CD4-positive, alpha-beta T cell (primary cell): ENCODE data around the gene AK8. TPM values are rescaled to one million over a fixed set of nuclear protein-coding genes. Genes with fewer than 3 reads are reported as not detected.

ENCODE experiments used
- ATAC-seq: fragments of 200-7000 bp; cut with Tn5 transposase; one replicate; pipeline ENCODE4 v1.10.0; 2022; ENCODE audit warnings: mild to moderate bottlenecking; ENCODE audit not compliant: poor library complexity
- CTCF ChIA-PET: fragments of 350-600 bp; sonication (Branson Sonifier 250); formaldehyde crosslinking; loops from one replicate; lab custom pipeline; 2021; ENCODE audit warnings: antibody characterized with exemption, inconsistent platforms; lab: Charles Lee
- POLR2A ChIA-PET: fragments of 350-600 bp; sonication (Branson Sonifier 250); formaldehyde crosslinking; loops from one replicate; lab custom pipeline; 2021; ENCODE audit warnings: antibody characterized with exemption, inconsistent platforms; lab: Charles Lee
- DNase-seq, 14 experiments: peaks; one replicate each; pipeline ENCODE4 v3.0.0-alpha.2; 2013 to 2020; ENCODE audit warnings: mixed read lengths in 2 of 14
- H3K27ac ChIP-seq, 2 donors: one replicate each; pipeline versions ENCODE4 v1.5.1 to v1.7.0; 2013; ENCODE audit warnings: low read length in 2 of 2, low read depth in 1 of 2, mild to moderate bottlenecking in 1 of 2
- H3K27me3 ChIP-seq, 2 experiments: 1 replicate in 1 of 2; 2 replicates in 1 of 2; pipeline versions ENCODE4 v1.6.1 to v1.7.0; 2013; ENCODE audit warnings: low read length in 2 of 2, control low read depth in 1 of 2, mild to moderate bottlenecking in 1 of 2, moderate library complexity in 1 of 2; ENCODE audit not compliant: insufficient read depth in 2 of 2, control insufficient read depth in 1 of 2
- H3K36me3 ChIP-seq: one replicate; pipeline ENCODE4 v1.6.1; 2013; ENCODE audit warnings: low read length, control low read depth; ENCODE audit not compliant: insufficient read depth
- H3K4me1 ChIP-seq: one replicate; pipeline ENCODE4 v1.6.1; 2013; ENCODE audit warnings: low read length, control low read depth; ENCODE audit not compliant: insufficient read depth
- H3K4me3 ChIP-seq: one replicate; pipeline ENCODE4 v1.5.1; 2013; ENCODE audit warnings: mild to moderate bottlenecking, low read length, moderate library complexity
- H3K9me3 ChIP-seq, 2 experiments: 1 replicate in 1 of 2; 2 replicates in 1 of 2; pipeline versions ENCODE4 v1.6.1 to v1.7.0; 2013; ENCODE audit warnings: low read length in 2 of 2, mild to moderate bottlenecking in 2 of 2, control low read depth in 1 of 2, moderate library complexity in 1 of 2; ENCODE audit not compliant: control insufficient read depth in 1 of 2, insufficient read depth in 1 of 2
- H3K27ac Mint-ChIP-seq: one replicate; pipeline ENCODE4 v1.8.0; 2020; ENCODE audit warnings: mixed read lengths
- H3K27me3 Mint-ChIP-seq: one replicate; pipeline ENCODE4 v1.8.0; 2021; ENCODE audit warnings: mixed read lengths
- H3K36me3 Mint-ChIP-seq: one replicate; pipeline ENCODE4 v1.8.0; 2021; ENCODE audit warnings: low read depth, mixed read lengths
- H3K4me1 Mint-ChIP-seq: one replicate; pipeline ENCODE4 v1.8.0; 2021; ENCODE audit warnings: low read depth, mixed read lengths
- H3K4me3 Mint-ChIP-seq: one replicate; pipeline ENCODE4 v1.8.0; 2020; ENCODE audit warnings: mild to moderate bottlenecking, mixed read lengths
- H3K9me3 Mint-ChIP-seq: one replicate; pipeline ENCODE4 v1.8.0; 2020; ENCODE audit warnings: mixed read lengths
- intact Hi-C, 2 experiments: fragments of 100-400 bp; cut with DNase I in 1 of 2; cut with micrococcal nuclease in 1 of 2; formaldehyde crosslinking; loops; one replicate each; pipeline versions ENCODE4 v1.15.1 to v1.9.0; 2023 to 2025; cut with DNase I, micrococcal nuclease
- total RNA-seq, 174 experiments: library from RNA in 2 of 174; stranded (reverse) in 2 of 174; gene quantifications; one replicate each; pipeline ENCODE4 v1.2.3 and lab custom pipeline; 2021 to 2026
- TF ChIP-seq, protein P1 (sequence below): fragments of 200-600 bp; IDR thresholded peaks from one replicate; pipeline ENCODE4 v1.8.0; 2022; ENCODE audit warnings: antibody characterized with exemption, mild to moderate bottlenecking

The AK8 gene
- total RNA-seq, 2 experiments from 2014 or later, result not detected

DNA sequence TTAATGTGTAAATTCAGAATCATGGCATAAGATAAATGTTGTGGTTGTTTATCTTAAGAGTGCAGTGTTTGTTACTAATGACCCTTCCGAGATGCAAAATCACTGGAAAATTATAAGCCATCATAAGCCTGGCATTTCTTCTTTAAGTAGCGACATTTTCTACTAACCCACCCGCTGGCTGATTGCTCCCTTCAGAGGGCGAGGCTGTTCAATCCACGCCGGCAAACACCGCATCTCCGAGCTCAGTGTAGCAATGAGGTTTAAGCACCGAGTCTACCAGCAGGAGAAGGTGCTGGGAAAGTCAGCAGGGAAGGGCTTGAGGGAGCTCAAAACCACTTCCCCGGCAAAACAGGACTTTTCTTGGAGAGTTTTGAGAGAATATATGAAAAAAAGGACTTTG lies 52.7 kb downstream of the AK8 start:
- H3K27me3 Mint-ChIP-seq, result peaks cover 49% of the 10 kb centered on the region
- H3K4me1 ChIP-seq, result no peaks in the 10 kb centered on the region
- intact Hi-C loops, result no loop called here
- no peaks in the 10 kb centered on the region for H3K9me3 Mint-ChIP-seq
- no peak overlapping the region for H3K4me3 ChIP-seq
- H3K27me3 ChIP-seq, result peaks cover 10 to 36% of the 10 kb centered on the region in 2 experiments
- H3K27ac ChIP-seq, result no peak overlapping the region
- ChIA-PET POLR2A (no interaction called here), CTCF (no interaction called here)
- H3K36me3 ChIP-seq, result no peaks in the 10 kb centered on the region
- no peak overlapping the region for H3K27ac Mint-ChIP-seq
- TF ChIP-seq, protein P1, sequence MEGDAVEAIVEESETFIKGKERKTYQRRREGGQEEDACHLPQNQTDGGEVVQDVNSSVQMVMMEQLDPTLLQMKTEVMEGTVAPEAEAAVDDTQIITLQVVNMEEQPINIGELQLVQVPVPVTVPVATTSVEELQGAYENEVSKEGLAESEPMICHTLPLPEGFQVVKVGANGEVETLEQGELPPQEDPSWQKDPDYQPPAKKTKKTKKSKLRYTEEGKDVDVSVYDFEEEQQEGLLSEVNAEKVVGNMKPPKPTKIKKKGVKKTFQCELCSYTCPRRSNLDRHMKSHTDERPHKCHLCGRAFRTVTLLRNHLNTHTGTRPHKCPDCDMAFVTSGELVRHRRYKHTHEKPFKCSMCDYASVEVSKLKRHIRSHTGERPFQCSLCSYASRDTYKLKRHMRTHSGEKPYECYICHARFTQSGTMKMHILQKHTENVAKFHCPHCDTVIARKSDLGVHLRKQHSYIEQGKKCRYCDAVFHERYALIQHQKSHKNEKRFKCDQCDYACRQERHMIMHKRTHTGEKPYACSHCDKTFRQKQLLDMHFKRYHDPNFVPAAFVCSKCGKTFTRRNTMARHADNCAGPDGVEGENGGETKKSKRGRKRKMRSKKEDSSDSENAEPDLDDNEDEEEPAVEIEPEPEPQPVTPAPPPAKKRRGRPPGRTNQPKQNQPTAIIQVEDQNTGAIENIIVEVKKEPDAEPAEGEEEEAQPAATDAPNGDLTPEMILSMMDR, result no peak
- H3K9me3 ChIP-seq, result peaks cover 0 to 3% of the 10 kb centered on the region in 2 experiments
- no peaks in the 10 kb centered on the region for H3K36me3 Mint-ChIP-seq
- ATAC-seq (no peak), DNase-seq (no peak)
- H3K4me1 Mint-ChIP-seq, result peaks cover 4% of the 10 kb centered on the region
- H3K4me3 Mint-ChIP-seq, result no peak overlapping the region

DNA sequence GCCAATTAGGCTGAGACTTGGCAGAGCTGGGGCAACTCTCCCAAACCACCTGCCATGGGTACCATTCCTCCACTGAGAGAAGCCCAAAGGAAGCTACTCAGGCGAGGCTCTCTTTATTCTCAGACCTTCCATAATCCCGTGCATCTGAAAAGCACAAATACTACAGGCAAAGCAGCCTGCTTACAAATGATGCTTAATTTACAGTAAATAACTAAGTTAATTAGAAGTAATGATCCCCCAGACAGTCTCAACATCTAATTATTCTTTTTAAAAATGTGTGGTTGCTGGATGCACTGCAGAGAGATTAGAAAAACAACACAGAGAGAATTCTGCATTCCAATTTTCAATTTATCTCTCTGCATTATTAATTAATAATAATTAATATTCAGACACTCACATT lies 53.1 kb downstream of the AK8 start:
- Mint-ChIP-seq H3K27ac (no peak overlapping the region), H3K27me3 (peaks cover 54% of the 10 kb centered on the region)
- CTCF ChIA-PET, result no interaction called here

DNA sequence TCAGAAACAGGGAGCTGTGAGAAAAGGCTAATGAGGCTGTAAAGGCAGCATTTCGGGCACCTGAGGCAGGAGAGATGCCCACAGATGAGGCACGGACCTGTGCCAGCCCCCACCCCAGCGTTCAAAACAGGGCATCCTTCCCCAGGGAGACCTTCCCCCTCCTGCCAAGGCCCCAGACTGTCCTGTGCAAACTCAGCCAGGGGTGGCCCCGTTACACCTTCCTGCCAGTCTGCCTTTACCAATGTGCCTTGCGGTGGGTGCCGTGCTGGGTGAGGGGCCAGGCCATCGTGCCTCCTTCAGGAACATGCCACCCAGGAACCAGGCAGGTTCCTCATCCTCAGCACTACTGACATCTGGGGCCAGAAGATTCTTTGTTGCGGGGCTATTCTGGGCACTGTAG lies 53.9 kb downstream of the AK8 start:
- Histone ChIP-seq H3K36me3 (no peaks in the 10 kb centered on the region), H3K9me3 (peaks cover 0 to 3% of the 10 kb centered on the region in 2 experiments), H3K27me3 (peaks cover 10 to 38% of the 10 kb centered on the region in 2 experiments), H3K27ac (no peak overlapping the region), H3K4me3 (no peak overlapping the region), H3K4me1 (no peaks in the 10 kb centered on the region)
- no peak overlapping the region for H3K27ac Mint-ChIP-seq
- TF ChIP-seq, protein P1, result no peak
- no peak overlapping the region for H3K4me3 Mint-ChIP-seq
- peaks cover 4% of the 10 kb centered on the region for H3K4me1 Mint-ChIP-seq
- H3K27me3 Mint-ChIP-seq, result peaks cover 62% of the 10 kb centered on the region
- H3K9me3 Mint-ChIP-seq, result no peaks in the 10 kb centered on the region
- intact Hi-C loops, result no loop called here
- DNase-seq, result no peak
- ChIA-PET POLR2A (no interaction called here), CTCF (no interaction called here)
- no peak for ATAC-seq
- no peaks in the 10 kb centered on the region for H3K36me3 Mint-ChIP-seq

More for the DNA sequence above, 53.1 kb downstream of the AK8 start:
- intact Hi-C loops, result no loop called here
- Histone ChIP-seq H3K9me3 (peaks cover 0 to 3% of the 10 kb centered on the region in 2 experiments), H3K36me3 (no peaks in the 10 kb centered on the region), H3K27ac (no peak overlapping the region), H3K4me1 (no peaks in the 10 kb centered on the region), H3K4me3 (no peak overlapping the region), H3K27me3 (peaks cover 10 to 38% of the 10 kb centered on the region in 2 experiments)
- H3K36me3 Mint-ChIP-seq, result no peaks in the 10 kb centered on the region
- peaks cover 4% of the 10 kb centered on the region for H3K4me1 Mint-ChIP-seq
- TF ChIP-seq, protein P1, result no peak
- ATAC-seq (no peak), DNase-seq (no peak)
- H3K9me3 Mint-ChIP-seq, result no peaks in the 10 kb centered on the region
- no peak overlapping the region for H3K4me3 Mint-ChIP-seq
- POLR2A ChIA-PET, result no interaction called here
